Fibroblast of lung (primary cell): ENCODE data around the gene NEDD4L. TPM values are rescaled to one million over a fixed set of nuclear protein-coding genes. Genes with fewer than 3 reads are reported as not detected.
A peak's percentile ranks its signal among the peaks of the same experiment; 100 is the strongest.

Source experiments
- DNase-seq, 2 donors: peaks; one replicate each; pipeline versions ENCODE4 v3.0.0 to v3.0.0-alpha.2; 2010; ENCODE audit warnings: low read depth in 2 of 2
- H2AFZ ChIP-seq: 2 replicates; pipeline ENCODE4 v1.5.1; 2012; ENCODE audit warnings: low read length, control low read depth, inconsistent platforms
- H3K27ac ChIP-seq: 2 replicates; pipeline ENCODE4 v1.5.1; 2011; ENCODE audit warnings: low read length, control low read depth; ENCODE audit not compliant: insufficient read depth
- H3K27me3 ChIP-seq: 2 replicates; pipeline ENCODE4 v1.5.1; 2011; ENCODE audit warnings: mild to moderate bottlenecking, low read length; ENCODE audit not compliant: control insufficient read depth, insufficient read depth
- H3K36me3 ChIP-seq: 2 replicates; pipeline ENCODE4 v1.5.1; 2011; ENCODE audit warnings: low read length; ENCODE audit not compliant: control insufficient read depth, insufficient read depth
- H3K4me1 ChIP-seq: 2 replicates; pipeline ENCODE4 v1.5.1; 2011; ENCODE audit warnings: low read length; ENCODE audit not compliant: control insufficient read depth, insufficient read depth; ENCODE audit errors: extremely low read depth
- H3K4me2 ChIP-seq: 2 replicates; pipeline ENCODE4 v1.5.1; 2011; ENCODE audit warnings: low read length, control low read depth; ENCODE audit not compliant: insufficient read depth; ENCODE audit errors: extremely low read depth
- H3K4me3 ChIP-seq, 4 experiments: fragments of 200-600 bp in 1 of 4; sonication (generic) in 1 of 4; replicated peaks in 1 of 4; 2 replicates each; pipeline ENCODE4 v1.5.1; 2011 to 2016; ENCODE audit warnings: low read length in 4 of 4, low read depth in 3 of 4, mild to moderate bottlenecking in 3 of 4, control low read depth in 2 of 4, inconsistent platforms in 1 of 4, mixed read lengths in 1 of 4; ENCODE audit not compliant: insufficient read depth in 1 of 4; ENCODE audit errors: control extremely low read depth in 1 of 4
- H3K79me2 ChIP-seq: 2 replicates; pipeline ENCODE4 v1.5.1; 2012; ENCODE audit warnings: mild to moderate bottlenecking, low read length, inconsistent platforms; ENCODE audit not compliant: control insufficient read depth, insufficient read depth
- H3K9ac ChIP-seq: 2 replicates; pipeline ENCODE4 v1.5.1; 2011; ENCODE audit warnings: mild to moderate bottlenecking, low read length, control low read depth; ENCODE audit not compliant: insufficient read depth
- H3K9me3 ChIP-seq: 2 replicates; pipeline ENCODE4 v1.5.1; 2012; ENCODE audit warnings: low read depth, low read length; ENCODE audit not compliant: control insufficient read depth, insufficient read depth
- H4K20me1 ChIP-seq: 2 replicates; pipeline ENCODE4 v1.5.1; 2011; ENCODE audit warnings: low read length; ENCODE audit not compliant: control insufficient read depth, insufficient read depth; ENCODE audit errors: extremely low read depth
- CTCF ChIP-seq, 2 donors: IDR thresholded peaks in 1 of 2; conservative IDR thresholded peaks in 1 of 2; 1 replicate in 1 of 2; 2 replicates in 1 of 2; pipeline ENCODE4 v1.5.1; 2011 to 2012; ENCODE audit warnings: low read length in 2 of 2, control low read depth in 1 of 2, inconsistent platforms in 1 of 2, low read depth in 1 of 2, mild to moderate bottlenecking in 1 of 2
- EZH2 ChIP-seq: IDR thresholded peaks from 2 replicates; pipeline ENCODE4 v1.5.1; 2012; ENCODE audit warnings: low read length, control low read depth, mild to moderate bottlenecking; ENCODE audit errors: missing control alignments
- polyA plus RNA-seq, 2 donors: library from polyadenylated mRNA; depleted of rRNA in 1 of 2; stranded (reverse) in 1 of 2; unstranded in 1 of 2; fragments of >200 nt; gene quantifications; 2 replicates each; pipeline ENCODE4 v1.2.1, GENCODE V29; 2011 to 2012; ENCODE audit warnings: missing spikeins in 1 of 2
- total RNA-seq: library from RNA; depleted of rRNA; stranded (reverse); fragments of >200 nt; gene quantifications from 2 replicates; pipeline ENCODE4 v1.2.1, GENCODE V29; 2014

NEDD4L gene
- total and polyA plus RNA-seq, 2 donors (not counting 1 experiment from before 2014, with no cell fraction given): 5.5 to 18.7 TPM

GRCh38 chr18:58042826-58043490 lies 1.1 kb upstream of the NEDD4L start:
- TF ChIP-seq EZH2 (no peak), CTCF (conservative IDR thresholded peaks at IDR 0.05 in 1 of 2, IDR thresholded peaks at IDR 0.05 in 1 of 2; ENCODE audit: low read depth in 1 of 2, low read length in 2 of 2) (no peak)
- H3K4me1 ChIP-seq: peaks cover 8% of the 10 kb centered on the region
- H3K27me3 ChIP-seq: no peaks in the 10 kb centered on the region
- no peaks in the 10 kb centered on the region for H3K79me2 ChIP-seq
- no peak overlapping the region for H3K27ac ChIP-seq
- peak overlapping the region; percentile 81 for H3K4me2 ChIP-seq
- H4K20me1 ChIP-seq: no peaks in the 10 kb centered on the region
- H3K9me3 ChIP-seq: no peaks in the 10 kb centered on the region
- peak overlapping the region; percentile 55 to 82 (median 72) for H3K4me3 ChIP-seq
- H2AFZ ChIP-seq: peak overlapping the region; percentile 9
- peak in 1 of 2 donors; percentile 6 for DNase-seq
- no peaks in the 10 kb centered on the region for H3K36me3 ChIP-seq
- no peak overlapping the region for H3K9ac ChIP-seq

- Histone ChIP-seq H3K27ac (no peak overlapping the region), H3K79me2 (no peaks in the 10 kb centered on the region)
These were observed 580 bp downstream of the NEDD4L start for GRCh38 chr18:58044370-58045241.

More at GRCh38 chr18:58044370-58045241, 580 bp downstream of the NEDD4L start:
- peak; percentile 30 to 42 for DNase-seq
- H3K36me3 ChIP-seq: no peaks in the 10 kb centered on the region
- no peaks in the 10 kb centered on the region for H3K9me3 ChIP-seq
- H3K9ac ChIP-seq: peak overlapping the region; percentile 57
- peak overlapping the region; percentile 55 to 84 (median 82) for H3K4me3 ChIP-seq
- H3K4me1 ChIP-seq: peaks cover 8% of the 10 kb centered on the region
- peak overlapping the region; percentile 76 for H3K4me2 ChIP-seq
- H4K20me1 ChIP-seq: no peaks in the 10 kb centered on the region
- H3K27me3 ChIP-seq: no peaks in the 10 kb centered on the region
- peak overlapping the region; percentile 20 for H2AFZ ChIP-seq
- TF ChIP-seq CTCF (conservative IDR thresholded peaks at IDR 0.05 in 1 of 2, IDR thresholded peaks at IDR 0.05 in 1 of 2; ENCODE audit: low read depth in 1 of 2, low read length in 2 of 2) (peak in 1 of 2 donors; percentile 4), EZH2 (no peak)
